Prostate gland (tissue), 1 donor: ENCODE results near the gene PGBD5.

ENCODE experiments used
- POLR2A ChIP-seq: fragments of 450-650 bp; IDR thresholded peaks from one replicate; pipeline ENCODE4 v1.6.1; 2016; ENCODE audit warnings: antibody characterized with exemption, mild to moderate bottlenecking
- POLR2AphosphoS5 ChIP-seq: sonication (generic); formaldehyde crosslinking; IDR thresholded peaks from one replicate; pipeline ENCODE4 v1.6.1; 2017; ENCODE audit warnings: antibody characterized with exemption

DNA sequence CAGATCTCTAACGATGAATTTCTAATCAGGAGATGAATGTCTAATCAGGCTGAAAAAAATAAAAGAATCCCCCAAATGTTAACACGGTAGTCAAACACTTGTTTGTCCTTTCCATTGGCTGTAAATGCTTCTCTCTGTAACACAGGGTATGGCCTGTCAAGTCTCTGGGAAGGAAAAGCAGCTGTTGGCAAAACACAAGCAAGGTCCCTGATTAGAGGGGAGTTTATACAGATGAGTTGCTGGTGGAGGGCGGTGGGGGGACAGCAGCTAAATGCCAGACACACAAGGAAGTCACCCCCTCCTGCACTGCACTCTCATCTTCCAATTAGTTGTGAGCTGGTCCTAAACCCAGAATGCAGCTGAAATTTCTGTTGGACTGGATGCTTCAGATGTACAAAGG, 51.0 kb downstream of the PGBD5 start:
- TF ChIP-seq POLR2A: no peak
- TF ChIP-seq POLR2AphosphoS5: no peak
